Testis (tissue), 2 donors: Measurements from ENCODE around the gene IGBP1.

Source experiments
- CTCF ChIP-seq, 3 experiments: fragments of 450-650 bp in 2 of 3; fragments of 200-600 bp in 1 of 3; sonication (generic) in 1 of 3; IDR thresholded peaks; one replicate each; pipeline ENCODE4 v1.5.1; 2016 to 2019; ENCODE audit warnings: antibody characterized with exemption in 3 of 3, mild to moderate bottlenecking in 2 of 3, moderate library complexity in 1 of 3
- POLR2A ChIP-seq: fragments of 450-650 bp; IDR thresholded peaks from one replicate; pipeline ENCODE4 v1.6.1; 2017; ENCODE audit warnings: antibody characterized with exemption, mild to moderate bottlenecking, moderate library complexity

GRCh38 chrX:70129816-70130215 lies 3.4 kb upstream of the IGBP1 start:
- no peak for TF ChIP-seq CTCF (IDR thresholded peaks at IDR 0.05)
- no peak for TF ChIP-seq POLR2A
